ENCODE results near the gene CLTCL1. TPM values are rescaled to one million over a fixed set of nuclear protein-coding genes. Genes with fewer than 3 reads are reported as not detected.

The CLTCL1 gene
- total RNA-seq, 1 experiment from 2014 or later, result 7.1 TPM

DNA sequence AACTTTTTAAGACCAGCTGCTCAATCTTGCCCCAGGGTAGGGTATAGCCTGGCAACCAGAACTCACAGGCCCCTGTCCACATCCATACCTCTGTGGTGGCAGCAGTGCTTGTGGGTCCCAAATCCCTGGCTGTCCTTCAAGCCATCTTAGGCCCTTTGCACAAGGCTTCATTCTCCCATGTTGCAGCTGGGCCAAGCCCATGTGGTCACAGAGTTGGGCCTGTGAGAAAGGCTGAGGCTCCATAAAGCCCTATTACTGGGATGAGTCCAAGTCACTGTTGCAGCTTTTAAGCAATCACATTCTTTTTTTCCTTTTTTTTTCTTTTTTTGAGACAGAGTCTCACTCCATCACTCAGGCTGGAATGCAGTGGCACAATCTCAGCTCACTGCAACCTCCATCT, 65.1 kb downstream of the CLTCL1 start:
- BruUV-seq (replicated peaks), result no TSS peak
- RAD21 ChIA-PET (ENCODE audit: low non-redundant PET in 1 of 2, low total read pairs in 2 of 2, uncharacterized antibody in 2 of 2, unreplicated experiment in 2 of 2), result no interaction called here
- Histone ChIP-seq H3K79me2 (ENCODE audit: insufficient read depth, low read length) (no peaks in the 10 kb centered on the region), H3K27ac (ENCODE audit: low read depth, low read length) (no peak overlapping the region), H3K4me3 (replicated peaks in 1 of 2; ENCODE audit: low read depth in 1 of 2, low read length in 2 of 2) (no peak overlapping the region), H3K9me3 (ENCODE audit: control insufficient read depth in 1 of 2, insufficient read depth in 1 of 2, low read depth in 1 of 2, low read length in 2 of 2) (no peaks in the 10 kb centered on the region), H3K4me2 (ENCODE audit: low read length) (no peak overlapping the region), H3K36me3 (ENCODE audit: control insufficient read depth in 1 of 2, insufficient read depth in 2 of 2, low read length in 2 of 2) (no peaks in the 10 kb centered on the region; a peak in 1 of 4 replicates), H3K4me1 (ENCODE audit: control insufficient read depth in 1 of 2, insufficient read depth in 2 of 2, low read length in 2 of 2) (no peaks in the 10 kb centered on the region), H3K9me2 (ENCODE audit: insufficient read depth) (no peaks in the 10 kb centered on the region), H4K20me1 (ENCODE audit: insufficient read depth) (no peaks in the 10 kb centered on the region), H3K9ac (ENCODE audit: low read length) (no peak overlapping the region), H3K27me3 (ENCODE audit: insufficient read depth, low read length) (no peaks in the 10 kb centered on the region), H2AFZ (ENCODE audit: low read depth, low read length, poor library complexity, severe bottlenecking) (no peak overlapping the region)
- intact Hi-C loops (cut with micrococcal nuclease), result no loop called here
- TF ChIP-seq TCF7L2 (IDR thresholded peaks at IDR 0.05; ENCODE audit: borderline replicate concordance, extremely low read depth, insufficient read depth, insufficient read length), result no peak
- no peak for TF ChIP-seq POLR2A (IDR thresholded peaks at IDR 0.05; ENCODE audit: borderline replicate concordance, extremely low read depth, insufficient read depth, insufficient read length)
- TF ChIP-seq FOSL1 (IDR thresholded peaks at IDR 0.05; ENCODE audit: low read depth), result no peak
- TF ChIP-seq ELF1 (IDR thresholded peaks at IDR 0.05; ENCODE audit: borderline replicate concordance, low read depth), result no peak
- TF ChIP-seq, protein P1, sequence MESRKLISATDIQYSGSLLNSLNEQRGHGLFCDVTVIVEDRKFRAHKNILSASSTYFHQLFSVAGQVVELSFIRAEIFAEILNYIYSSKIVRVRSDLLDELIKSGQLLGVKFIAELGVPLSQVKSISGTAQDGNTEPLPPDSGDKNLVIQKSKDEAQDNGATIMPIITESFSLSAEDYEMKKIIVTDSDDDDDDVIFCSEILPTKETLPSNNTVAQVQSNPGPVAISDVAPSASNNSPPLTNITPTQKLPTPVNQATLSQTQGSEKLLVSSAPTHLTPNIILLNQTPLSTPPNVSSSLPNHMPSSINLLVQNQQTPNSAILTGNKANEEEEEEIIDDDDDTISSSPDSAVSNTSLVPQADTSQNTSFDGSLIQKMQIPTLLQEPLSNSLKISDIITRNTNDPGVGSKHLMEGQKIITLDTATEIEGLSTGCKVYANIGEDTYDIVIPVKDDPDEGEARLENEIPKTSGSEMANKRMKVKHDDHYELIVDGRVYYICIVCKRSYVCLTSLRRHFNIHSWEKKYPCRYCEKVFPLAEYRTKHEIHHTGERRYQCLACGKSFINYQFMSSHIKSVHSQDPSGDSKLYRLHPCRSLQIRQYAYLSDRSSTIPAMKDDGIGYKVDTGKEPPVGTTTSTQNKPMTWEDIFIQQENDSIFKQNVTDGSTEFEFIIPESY (IDR thresholded peaks at IDR 0.05; ENCODE audit: extremely low read depth, insufficient replicate concordance, low read length), result no peak
- TF ChIP-seq, protein P2, sequence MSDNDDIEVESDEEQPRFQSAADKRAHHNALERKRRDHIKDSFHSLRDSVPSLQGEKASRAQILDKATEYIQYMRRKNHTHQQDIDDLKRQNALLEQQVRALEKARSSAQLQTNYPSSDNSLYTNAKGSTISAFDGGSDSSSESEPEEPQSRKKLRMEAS (IDR thresholded peaks at IDR 0.05), result no peak
- no peak for TF ChIP-seq SP1 (IDR thresholded peaks at IDR 0.05; ENCODE audit: low read depth)
- TF ChIP-seq POLR2AphosphoS5 (IDR thresholded peaks at IDR 0.05; ENCODE audit: low read depth, low read length), result no peak
- TF ChIP-seq CBX3 (IDR thresholded peaks at IDR 0.05; ENCODE audit: low read depth), result no peak
- DNase-seq (ENCODE audit: low read depth, low spot score) (no peak), ATAC-seq (no peak)
- POLR2A ChIA-PET, result no interaction called here
- CTCF ChIA-PET, result no interaction called here

DNA sequence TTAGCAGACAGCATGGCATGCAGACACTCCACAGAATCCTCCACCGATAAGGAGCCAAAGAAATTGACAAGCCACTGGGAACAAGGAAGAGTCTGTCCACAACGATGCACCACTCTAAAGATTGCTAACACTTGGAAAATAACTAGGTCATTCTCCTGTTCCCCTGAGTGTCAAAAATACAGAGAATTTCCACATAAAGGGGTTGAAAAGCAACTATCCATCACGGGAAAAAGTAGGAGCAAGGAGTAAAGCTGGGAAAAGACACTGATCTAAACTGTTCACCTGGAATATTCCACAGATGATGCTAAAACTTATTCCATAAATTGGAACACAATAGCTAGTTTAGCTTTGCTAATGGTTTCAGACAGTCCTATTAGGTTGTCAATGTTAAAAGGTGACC, 66.0 kb downstream of the CLTCL1 start:
- Histone ChIP-seq H3K27me3 (ENCODE audit: insufficient read depth, low read length) (no peaks in the 10 kb centered on the region), H3K4me1 (ENCODE audit: control insufficient read depth in 1 of 2, insufficient read depth in 2 of 2, low read length in 2 of 2) (no peaks in the 10 kb centered on the region), H3K4me3 (replicated peaks in 1 of 2; ENCODE audit: low read depth in 1 of 2, low read length in 2 of 2) (no peak overlapping the region), H3K9me2 (ENCODE audit: insufficient read depth) (no peaks in the 10 kb centered on the region), H3K4me2 (ENCODE audit: low read length) (no peak overlapping the region), H3K79me2 (ENCODE audit: insufficient read depth, low read length) (no peaks in the 10 kb centered on the region), H2AFZ (ENCODE audit: low read depth, low read length, poor library complexity, severe bottlenecking) (no peak overlapping the region), H3K36me3 (ENCODE audit: control insufficient read depth in 1 of 2, insufficient read depth in 2 of 2, low read length in 2 of 2) (no peaks in the 10 kb centered on the region; a peak in 1 of 4 replicates), H4K20me1 (ENCODE audit: insufficient read depth) (no peaks in the 10 kb centered on the region), H3K9me3 (ENCODE audit: control insufficient read depth in 1 of 2, insufficient read depth in 1 of 2, low read depth in 1 of 2, low read length in 2 of 2) (no peaks in the 10 kb centered on the region), H3K27ac (ENCODE audit: low read depth, low read length) (no peak overlapping the region), H3K9ac (ENCODE audit: low read length) (no peak overlapping the region)
- ChIA-PET POLR2A (no interaction called here), RAD21 (ENCODE audit: low non-redundant PET in 1 of 2, low total read pairs in 2 of 2, uncharacterized antibody in 2 of 2, unreplicated experiment in 2 of 2) (no interaction called here), CTCF (no interaction called here)
- BruUV-seq (replicated peaks), result no TSS peak
- DNase-seq (ENCODE audit: low read depth, low spot score), result no peak
- intact Hi-C loops (cut with micrococcal nuclease), result no loop called here
- no peak for ATAC-seq
- TF ChIP-seq RAD21 (IDR thresholded peaks at IDR 0.05; ENCODE audit: low read depth) (no peak), ELF1 (IDR thresholded peaks at IDR 0.05; ENCODE audit: borderline replicate concordance, low read depth) (no peak), FOSL1 (IDR thresholded peaks at IDR 0.05; ENCODE audit: low read depth) (no peak), YY1 (IDR thresholded peaks at IDR 0.05; ENCODE audit: extremely low read depth, insufficient replicate concordance, low read depth, low read length) (no peak), EZH2 (IDR thresholded peaks at IDR 0.05) (no peak), EGR1 (IDR thresholded peaks at IDR 0.05; ENCODE audit: low read depth) (no peak), SP1 (IDR thresholded peaks at IDR 0.05; ENCODE audit: low read depth) (no peak), SIN3A (IDR thresholded peaks at IDR 0.05; ENCODE audit: low read depth) (no peak)
- TF ChIP-seq, protein P3, sequence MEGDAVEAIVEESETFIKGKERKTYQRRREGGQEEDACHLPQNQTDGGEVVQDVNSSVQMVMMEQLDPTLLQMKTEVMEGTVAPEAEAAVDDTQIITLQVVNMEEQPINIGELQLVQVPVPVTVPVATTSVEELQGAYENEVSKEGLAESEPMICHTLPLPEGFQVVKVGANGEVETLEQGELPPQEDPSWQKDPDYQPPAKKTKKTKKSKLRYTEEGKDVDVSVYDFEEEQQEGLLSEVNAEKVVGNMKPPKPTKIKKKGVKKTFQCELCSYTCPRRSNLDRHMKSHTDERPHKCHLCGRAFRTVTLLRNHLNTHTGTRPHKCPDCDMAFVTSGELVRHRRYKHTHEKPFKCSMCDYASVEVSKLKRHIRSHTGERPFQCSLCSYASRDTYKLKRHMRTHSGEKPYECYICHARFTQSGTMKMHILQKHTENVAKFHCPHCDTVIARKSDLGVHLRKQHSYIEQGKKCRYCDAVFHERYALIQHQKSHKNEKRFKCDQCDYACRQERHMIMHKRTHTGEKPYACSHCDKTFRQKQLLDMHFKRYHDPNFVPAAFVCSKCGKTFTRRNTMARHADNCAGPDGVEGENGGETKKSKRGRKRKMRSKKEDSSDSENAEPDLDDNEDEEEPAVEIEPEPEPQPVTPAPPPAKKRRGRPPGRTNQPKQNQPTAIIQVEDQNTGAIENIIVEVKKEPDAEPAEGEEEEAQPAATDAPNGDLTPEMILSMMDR (IDR thresholded peaks at IDR 0.05 in 2 of 3, conservative IDR thresholded peaks at IDR 0.05 in 1 of 3; ENCODE audit: borderline replicate concordance in 1 of 3, insufficient read depth in 1 of 3, low read depth in 2 of 3, low read length in 2 of 3), result no peak
